WTC11 (cell line): ENCODE results near the gene TMEM131L.

ENCODE experiments used
- CTCF ChIP-seq: fragments of 200-600 bp; IDR thresholded peaks from 2 replicates; pipeline ENCODE4 v1.8.0; 2022; ENCODE audit warnings: antibody characterized with exemption
- E2F4 ChIP-seq: sonication (generic); formaldehyde crosslinking; IDR thresholded peaks from 2 replicates; pipeline ENCODE4 v1.8.1; 2022; ENCODE audit warnings: low read depth, mild to moderate bottlenecking, moderate library complexity, missing genetic modification reagents, borderline replicate concordance
- IRF2 ChIP-seq: sonication (generic); formaldehyde crosslinking; IDR thresholded peaks from 2 replicates; pipeline ENCODE4 v1.8.0; 2022; ENCODE audit warnings: low read depth, missing genetic modification reagents, borderline replicate concordance
- MXD4 ChIP-seq: fragments of 250-450 bp; sonication (Bioruptor Pico); IDR thresholded peaks from 2 replicates; pipeline ENCODE4 v1.8.0; 2021; ENCODE audit warnings: mild to moderate bottlenecking, moderate library complexity, borderline replicate concordance
- SP1 ChIP-seq: sonication (generic); formaldehyde crosslinking; conservative IDR thresholded peaks from 2 replicates; pipeline ENCODE4 v1.8.1; 2022; ENCODE audit warnings: missing genetic modification reagents
- TEAD1 ChIP-seq: sonication (generic); formaldehyde crosslinking; IDR thresholded peaks from 2 replicates; pipeline ENCODE4 v1.8.0; 2022; ENCODE audit warnings: mild to moderate bottlenecking, missing genetic modification reagents
- USF1 ChIP-seq: sonication (generic); formaldehyde crosslinking; IDR thresholded peaks from 2 replicates; pipeline ENCODE4 v1.8.0; 2022; ENCODE audit warnings: mild to moderate bottlenecking, missing genetic modification reagents
- USF2 ChIP-seq: sonication (generic); formaldehyde crosslinking; IDR thresholded peaks from 2 replicates; pipeline ENCODE4 v1.8.1; 2023; ENCODE audit warnings: mild to moderate bottlenecking, missing genetic modification reagents, moderate library complexity
- ZNF232 ChIP-seq: sonication (generic); formaldehyde crosslinking; IDR thresholded peaks from 2 replicates; pipeline ENCODE4 v1.8.0; 2022; ENCODE audit warnings: mild to moderate bottlenecking, missing genetic modification reagents

- TF ChIP-seq SP1 (CRISPR knock-in tag) (no peak), USF1 (CRISPR knock-in tag) (no peak), E2F4 (CRISPR knock-in tag) (no peak), TEAD1 (CRISPR knock-in tag) (no peak), ZNF232 (CRISPR knock-in tag) (no peak), IRF2 (CRISPR knock-in tag) (no peak), MXD4 (CRISPR knock-in tag) (no peak), USF2 (no peak), CTCF (no peak)
Observed at GRCh38 chr4:153472122-153473037, 6.2 kb downstream of the TMEM131L start.
